K562 (cell line): ENCODE data around the gene ZMIZ1. TPM values are rescaled to one million over a fixed set of nuclear protein-coding genes. Genes with fewer than 3 reads are reported as not detected.

Source experiments
- COPS2 ChIP-seq: fragments of 450-650 bp; conservative IDR thresholded peaks from 2 replicates; pipeline ENCODE4 v1.6.1; 2016; ENCODE audit warnings: mild to moderate bottlenecking, moderate library complexity
- ERF ChIP-seq: fragments of 450-650 bp; formaldehyde crosslinking; IDR thresholded peaks from 2 replicates; pipeline ENCODE4 v1.4.0; 2020; ENCODE audit warnings: mild to moderate bottlenecking, mixed read lengths
- EZH2 ChIP-seq: IDR thresholded peaks from 2 replicates; pipeline ENCODE4 v1.6.1; 2012; ENCODE audit warnings: low read depth, mild to moderate bottlenecking, inconsistent platforms, low read length, borderline replicate concordance
- HDAC8 ChIP-seq: fragments of 450-650 bp; IDR thresholded peaks from 2 replicates; pipeline ENCODE4 v1.6.1; 2016; ENCODE audit warnings: mild to moderate bottlenecking, missing genetic modification characterization, moderate library complexity, missing compliant biosample characterization
- HES1 ChIP-seq: fragments of 450-650 bp; IDR thresholded peaks from 2 replicates; pipeline ENCODE4 v1.6.1; 2016; ENCODE audit warnings: low read depth, mild to moderate bottlenecking, moderate library complexity
- KLF10 ChIP-seq: fragments of 250-450 bp; sonication (Bioruptor Pico); IDR thresholded peaks from 2 replicates; pipeline ENCODE4 v1.6.1; 2021; ENCODE audit warnings: matching md5 sums
- MXD1 ChIP-seq: fragments of 250-450 bp; sonication (Bioruptor Pico); IDR thresholded peaks from 2 replicates; pipeline ENCODE4 v1.8.0; 2021; ENCODE audit warnings: borderline replicate concordance, mild to moderate bottlenecking, moderate library complexity; ENCODE audit not compliant: poor library complexity, severe bottlenecking
- PYGO2 ChIP-seq: fragments of 450-650 bp; IDR thresholded peaks from 2 replicates; pipeline ENCODE4 v1.6.1; 2016; ENCODE audit warnings: mild to moderate bottlenecking, missing genetic modification characterization, moderate library complexity, missing compliant biosample characterization
- SIN3B ChIP-seq: fragments of 450-650 bp; IDR thresholded peaks from 2 replicates; pipeline ENCODE4 v1.6.1; 2017; ENCODE audit warnings: low read depth, mild to moderate bottlenecking, moderate library complexity
- SP1 ChIP-seq: sonication (generic); formaldehyde crosslinking; IDR thresholded peaks from 2 replicates; pipeline ENCODE4 v1.8.1; 2022; ENCODE audit warnings: mild to moderate bottlenecking, missing genetic modification reagents
- XRCC5 ChIP-seq: fragments of 200-400 bp; formaldehyde crosslinking; IDR thresholded peaks from 2 replicates; pipeline ENCODE4 v1.6.1; 2017; ENCODE audit warnings: low read depth, mild to moderate bottlenecking, low read length
- ZFP30 ChIP-seq: fragments of 250-450 bp; sonication (Bioruptor Pico); IDR thresholded peaks from 2 replicates; pipeline ENCODE4 v1.8.0; 2022; ENCODE audit warnings: moderate library complexity, mild to moderate bottlenecking, inconsistent platforms, borderline replicate concordance
- ZNF3 ChIP-seq: fragments of 250-450 bp; sonication (Bioruptor Pico); IDR thresholded peaks from 2 replicates; pipeline ENCODE4 v1.5.0; 2021; ENCODE audit warnings: mild to moderate bottlenecking, moderate library complexity
- ZNF518B ChIP-seq: fragments of 250-450 bp; sonication (Bioruptor Pico); IDR thresholded peaks from 2 replicates; pipeline ENCODE4 v1.5.0; 2021; ENCODE audit warnings: mild to moderate bottlenecking, moderate library complexity
- ZNF584 ChIP-seq: fragments of 200-800 bp; sonication (Bioruptor generic); IDR thresholded peaks from 2 replicates; pipeline ENCODE4 v1.6.1; 2016; ENCODE audit warnings: low read depth, mild to moderate bottlenecking, missing genetic modification characterization, missing compliant biosample characterization
- ZNF695 ChIP-seq: fragments of 450-650 bp; formaldehyde crosslinking; IDR thresholded peaks from 2 replicates; pipeline ENCODE4 v1.4.0; 2020; ENCODE audit warnings: mild to moderate bottlenecking, moderate library complexity
- polyA plus RNA-seq, 8 experiments: library from polyadenylated mRNA; depleted of rRNA in 4 of 8; stranded (reverse) in 5 of 8; unstranded in 3 of 8; fragments of >200 nt; fragmentation: Nextera tagmentation in 2 of 8; fragmentation: Illumina TruSeq in 1 of 8; extraction: Ambion mirVana in 2 of 8; extraction: Trizol in 1 of 8; gene quantifications; 2 replicates each; pipeline versions ENCODE4 v1.2.1 to v1.2.3, GENCODE V29; 2011 to 2014; ENCODE audit warnings: inconsistent platforms in 1 of 8, missing spikeins in 1 of 8
- total RNA-seq, 7 experiments: library from RNA; depleted of rRNA in 6 of 7; stranded (reverse); fragments of >200 nt in 6 of 7; fragmentation: Illumina TruSeq in 2 of 7; extraction: Trizol in 2 of 7; gene quantifications; 2 replicates each; pipeline versions ENCODE4 v1.2.1 to v1.2.3, GENCODE V29; 2011 to 2021; ENCODE audit warnings: low replicate concordance in 1 of 7
- TF ChIP-seq, protein P1 (sequence below): fragments of 450-650 bp; formaldehyde crosslinking; IDR thresholded peaks from 2 replicates; pipeline ENCODE4 v1.4.0; 2020; ENCODE audit warnings: mild to moderate bottlenecking, moderate library complexity
- TF ChIP-seq, protein P2 (sequence below): fragments of 250-450 bp; sonication (Bioruptor Pico); IDR thresholded peaks from 2 replicates; pipeline ENCODE4 v1.4.0; 2020; ENCODE audit warnings: mild to moderate bottlenecking, moderate library complexity, borderline replicate concordance

ZMIZ1 gene
- total and polyA plus RNA-seq, 9 of the 15 experiments (the other 6 are each of a cell fraction or from before 2014, with no cell fraction given), result 1.0 to 37.3 (median 4.3) TPM

DNA sequence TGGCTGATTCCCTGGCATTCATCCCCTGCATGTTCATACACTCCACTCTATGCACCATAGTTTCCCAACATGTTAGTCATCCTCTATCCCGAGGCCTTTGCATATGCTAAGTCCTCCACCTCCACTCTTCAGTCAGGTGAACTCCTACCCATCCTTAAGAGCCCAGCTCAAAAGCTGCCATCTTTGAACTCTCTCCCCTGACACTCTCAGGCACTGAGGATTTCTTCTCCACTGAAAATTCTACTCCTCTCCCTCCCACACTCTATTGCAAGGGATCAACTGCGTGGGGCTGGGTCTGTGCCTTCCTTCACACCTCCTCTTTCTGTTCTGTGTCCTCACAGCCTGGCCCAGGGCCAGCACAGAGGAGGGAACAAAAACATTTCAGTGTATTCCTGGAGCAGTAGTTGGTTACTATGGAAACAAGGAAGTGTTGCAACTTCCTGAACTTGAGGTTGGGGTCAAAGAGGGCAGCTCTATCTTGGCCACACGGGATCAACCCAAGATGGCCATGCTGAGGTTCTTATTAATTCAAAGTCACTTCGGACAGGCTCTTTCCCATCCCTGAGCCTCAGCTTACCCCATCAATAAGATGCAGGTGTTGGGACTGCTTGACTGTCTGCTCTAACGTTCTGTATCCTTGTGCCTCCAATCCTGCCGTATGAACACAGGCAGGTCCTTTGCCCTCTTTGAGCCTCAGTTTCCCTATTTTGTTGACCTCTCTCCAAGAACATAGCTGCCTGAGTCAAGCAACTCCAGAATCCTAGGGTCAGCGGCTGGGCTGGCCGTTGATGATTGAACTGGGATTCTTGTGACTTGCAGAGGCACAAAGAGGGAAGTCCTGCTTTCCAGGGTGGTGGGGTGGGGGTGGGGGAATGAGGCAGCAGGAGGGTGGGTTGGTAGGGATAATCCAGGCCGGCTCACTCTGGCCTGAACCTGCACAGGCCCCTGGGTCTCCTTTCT is 15.5 kb downstream of the ZMIZ1 start (continued):
- TF ChIP-seq XRCC5 (no peak), ZNF3 (CRISPR knock-in tag) (no peak), ZNF518B (CRISPR knock-in tag) (no peak), SP1 (no peak), ERF (peak; percentile 94), HDAC8 (tag) (peak; percentile 97), ZFP30 (CRISPR knock-in tag) (no peak), ZNF695 (peak; percentile 82; the same call in 1 of the 2 replicates), EZH2 (no peak), HES1 (peak; percentile 11; the same call in 1 of the 2 replicates), SIN3B (no peak), PYGO2 (tag) (peak; percentile 97), ZNF584 (peak; percentile 96), MXD1 (CRISPR knock-in tag) (no peak), COPS2 (no peak), KLF10 (CRISPR knock-in tag) (no peak)
- TF ChIP-seq, protein P1, sequence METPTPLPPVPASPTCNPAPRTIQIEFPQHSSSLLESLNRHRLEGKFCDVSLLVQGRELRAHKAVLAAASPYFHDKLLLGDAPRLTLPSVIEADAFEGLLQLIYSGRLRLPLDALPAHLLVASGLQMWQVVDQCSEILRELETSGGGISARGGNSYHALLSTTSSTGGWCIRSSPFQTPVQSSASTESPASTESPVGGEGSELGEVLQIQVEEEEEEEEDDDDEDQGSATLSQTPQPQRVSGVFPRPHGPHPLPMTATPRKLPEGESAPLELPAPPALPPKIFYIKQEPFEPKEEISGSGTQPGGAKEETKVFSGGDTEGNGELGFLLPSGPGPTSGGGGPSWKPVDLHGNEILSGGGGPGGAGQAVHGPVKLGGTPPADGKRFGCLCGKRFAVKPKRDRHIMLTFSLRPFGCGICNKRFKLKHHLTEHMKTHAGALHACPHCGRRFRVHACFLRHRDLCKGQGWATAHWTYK, result peak; percentile 96
- TF ChIP-seq, protein P2, sequence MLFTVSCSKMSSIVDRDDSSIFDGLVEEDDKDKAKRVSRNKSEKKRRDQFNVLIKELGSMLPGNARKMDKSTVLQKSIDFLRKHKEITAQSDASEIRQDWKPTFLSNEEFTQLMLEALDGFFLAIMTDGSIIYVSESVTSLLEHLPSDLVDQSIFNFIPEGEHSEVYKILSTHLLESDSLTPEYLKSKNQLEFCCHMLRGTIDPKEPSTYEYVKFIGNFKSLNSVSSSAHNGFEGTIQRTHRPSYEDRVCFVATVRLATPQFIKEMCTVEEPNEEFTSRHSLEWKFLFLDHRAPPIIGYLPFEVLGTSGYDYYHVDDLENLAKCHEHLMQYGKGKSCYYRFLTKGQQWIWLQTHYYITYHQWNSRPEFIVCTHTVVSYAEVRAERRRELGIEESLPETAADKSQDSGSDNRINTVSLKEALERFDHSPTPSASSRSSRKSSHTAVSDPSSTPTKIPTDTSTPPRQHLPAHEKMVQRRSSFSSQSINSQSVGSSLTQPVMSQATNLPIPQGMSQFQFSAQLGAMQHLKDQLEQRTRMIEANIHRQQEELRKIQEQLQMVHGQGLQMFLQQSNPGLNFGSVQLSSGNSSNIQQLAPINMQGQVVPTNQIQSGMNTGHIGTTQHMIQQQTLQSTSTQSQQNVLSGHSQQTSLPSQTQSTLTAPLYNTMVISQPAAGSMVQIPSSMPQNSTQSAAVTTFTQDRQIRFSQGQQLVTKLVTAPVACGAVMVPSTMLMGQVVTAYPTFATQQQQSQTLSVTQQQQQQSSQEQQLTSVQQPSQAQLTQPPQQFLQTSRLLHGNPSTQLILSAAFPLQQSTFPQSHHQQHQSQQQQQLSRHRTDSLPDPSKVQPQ (CRISPR knock-in tag), result peak; percentile 59; the same call in 1 of the 2 replicates
